HEK293T (cell line): Measurements from ENCODE around the gene DOK7.

Experiments used
- CTCF ChIA-PET: fragments of 350-600 bp; formaldehyde crosslinking; extraction: SDS; loops from one replicate; lab custom pipeline; 2021; ENCODE audit warnings: antibody characterized with exemption, inconsistent platforms; lab: Yijun Ruan, JAX
- POLR2A ChIA-PET: fragments of 350-600 bp; formaldehyde crosslinking; extraction: SDS; loops from one replicate; lab custom pipeline; 2020; ENCODE audit warnings: antibody characterized with exemption, inconsistent platforms; lab: Yijun Ruan, JAX
- DNase-seq: peaks from one replicate; pipeline ENCODE4 v3.0.0; 2012; ENCODE audit warnings: mixed read lengths; ENCODE audit errors: extremely low spot score
- ARNT ChIP-seq: fragments of 450-650 bp; IDR thresholded peaks from 2 replicates; pipeline ENCODE4 v1.6.1; 2017; ENCODE audit warnings: mild to moderate bottlenecking
- BHLHE40 ChIP-seq: fragments of 450-650 bp; IDR thresholded peaks from 2 replicates; pipeline ENCODE4 v1.6.1; 2016; ENCODE audit warnings: mild to moderate bottlenecking, moderate library complexity, borderline replicate concordance
- CTBP1 ChIP-seq: fragments of 450-650 bp; IDR thresholded peaks from 2 replicates; pipeline ENCODE4 v1.6.1; 2016; ENCODE audit warnings: borderline replicate concordance
- ELF4 ChIP-seq: fragments of 450-650 bp; IDR thresholded peaks from 2 replicates; pipeline ENCODE4 v1.6.1; 2017; ENCODE audit warnings: antibody characterized with exemption
- FOXA1 ChIP-seq: fragments of 450-650 bp; IDR thresholded peaks from 2 replicates; pipeline ENCODE4 v1.6.1; 2016; ENCODE audit warnings: mild to moderate bottlenecking
- FOXK2 ChIP-seq: fragments of 450-650 bp; IDR thresholded peaks from 2 replicates; pipeline ENCODE4 v1.6.1; 2016; ENCODE audit warnings: mild to moderate bottlenecking
- FOXM1 ChIP-seq: fragments of 450-650 bp; IDR thresholded peaks from 2 replicates; pipeline ENCODE4 v1.6.1; 2017; ENCODE audit warnings: mild to moderate bottlenecking, borderline replicate concordance
- HDGF ChIP-seq: fragments of 450-650 bp; IDR thresholded peaks from 2 replicates; pipeline ENCODE4 v1.6.1; 2017; ENCODE audit warnings: antibody characterized with exemption, borderline replicate concordance
- L3MBTL2 ChIP-seq: fragments of 450-650 bp; conservative IDR thresholded peaks from 2 replicates; pipeline ENCODE4 v1.6.1; 2016; ENCODE audit warnings: mild to moderate bottlenecking
- LEF1 ChIP-seq: fragments of 450-650 bp; IDR thresholded peaks from 2 replicates; pipeline ENCODE4 v1.6.1; 2017; ENCODE audit warnings: mild to moderate bottlenecking, borderline replicate concordance
- NFRKB ChIP-seq: fragments of 450-650 bp; IDR thresholded peaks from 2 replicates; pipeline ENCODE4 v1.6.1; 2016; ENCODE audit warnings: mild to moderate bottlenecking, moderate library complexity
- SP1 ChIP-seq: fragments of 450-650 bp; IDR thresholded peaks from 2 replicates; pipeline ENCODE4 v1.6.1; 2017
- SUZ12 ChIP-seq: fragments of 450-650 bp; IDR thresholded peaks from 2 replicates; pipeline ENCODE4 v1.6.1; 2016; ENCODE audit warnings: mild to moderate bottlenecking
- TARDBP ChIP-seq: fragments of 450-650 bp; IDR thresholded peaks from 2 replicates; pipeline ENCODE4 v1.6.1; 2016
- ZNF384 ChIP-seq: fragments of 450-650 bp; IDR thresholded peaks from 2 replicates; pipeline ENCODE4 v1.6.1; 2016
- TF ChIP-seq, protein P1 (sequence below): fragments of 450-650 bp; IDR thresholded peaks from 2 replicates; pipeline ENCODE4 v1.6.1; 2016

DOK7 gene

GRCh38 chr4:3497523-3498389 lies 34.6 kb downstream of the DOK7 start:
- CTCF ChIA-PET = no interaction called here
- POLR2A ChIA-PET = no interaction called here
- no peak for DNase-seq
- no peak for TF ChIP-seq LEF1
- no peak for TF ChIP-seq FOXK2
- no peak for TF ChIP-seq SP1
- no peak for TF ChIP-seq ARNT
- no peak for TF ChIP-seq ZNF384
- TF ChIP-seq SUZ12 = no peak
- TF ChIP-seq BHLHE40 = no peak
- no peak for TF ChIP-seq TARDBP
- TF ChIP-seq, protein P1, sequence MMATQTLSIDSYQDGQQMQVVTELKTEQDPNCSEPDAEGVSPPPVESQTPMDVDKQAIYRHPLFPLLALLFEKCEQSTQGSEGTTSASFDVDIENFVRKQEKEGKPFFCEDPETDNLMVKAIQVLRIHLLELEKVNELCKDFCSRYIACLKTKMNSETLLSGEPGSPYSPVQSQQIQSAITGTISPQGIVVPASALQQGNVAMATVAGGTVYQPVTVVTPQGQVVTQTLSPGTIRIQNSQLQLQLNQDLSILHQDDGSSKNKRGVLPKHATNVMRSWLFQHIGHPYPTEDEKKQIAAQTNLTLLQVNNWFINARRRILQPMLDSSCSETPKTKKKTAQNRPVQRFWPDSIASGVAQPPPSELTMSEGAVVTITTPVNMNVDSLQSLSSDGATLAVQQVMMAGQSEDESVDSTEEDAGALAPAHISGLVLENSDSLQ = no peak
- no peak for TF ChIP-seq FOXA1
- TF ChIP-seq NFRKB = no peak
- no peak for TF ChIP-seq FOXM1
- no peak for TF ChIP-seq ELF4
- TF ChIP-seq CTBP1 = no peak
- no peak for TF ChIP-seq L3MBTL2
- no peak for TF ChIP-seq HDGF

DNA sequence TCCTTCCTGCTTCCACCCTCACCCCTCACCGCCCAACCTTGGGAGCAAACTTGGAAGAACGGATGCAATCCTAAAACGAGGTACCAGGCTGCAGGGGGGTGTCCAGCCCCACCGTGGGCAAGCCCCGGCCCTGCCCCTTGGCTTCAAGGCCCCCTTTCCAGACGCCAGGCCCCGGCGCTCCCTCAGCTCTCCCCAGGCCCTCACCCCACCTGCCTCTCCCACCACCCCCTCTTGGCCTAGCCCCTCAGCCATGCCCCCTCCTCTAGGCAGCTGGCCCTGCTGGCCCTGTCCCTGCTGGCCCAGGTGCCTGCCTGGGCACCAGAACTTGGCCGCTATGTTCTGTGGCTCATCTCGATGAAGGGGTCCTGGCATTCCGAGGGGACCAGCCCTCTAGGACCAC lies 35.3 kb downstream of the DOK7 start:
- POLR2A ChIA-PET = no interaction called here
- TF ChIP-seq HDGF (no peak), NFRKB (no peak), FOXA1 (no peak), CTBP1 (no peak), BHLHE40 (no peak), ARNT (no peak), L3MBTL2 (no peak), SP1 (no peak), ZNF384 (no peak)
- no peak for DNase-seq
- CTCF ChIA-PET = no interaction called here

DNA sequence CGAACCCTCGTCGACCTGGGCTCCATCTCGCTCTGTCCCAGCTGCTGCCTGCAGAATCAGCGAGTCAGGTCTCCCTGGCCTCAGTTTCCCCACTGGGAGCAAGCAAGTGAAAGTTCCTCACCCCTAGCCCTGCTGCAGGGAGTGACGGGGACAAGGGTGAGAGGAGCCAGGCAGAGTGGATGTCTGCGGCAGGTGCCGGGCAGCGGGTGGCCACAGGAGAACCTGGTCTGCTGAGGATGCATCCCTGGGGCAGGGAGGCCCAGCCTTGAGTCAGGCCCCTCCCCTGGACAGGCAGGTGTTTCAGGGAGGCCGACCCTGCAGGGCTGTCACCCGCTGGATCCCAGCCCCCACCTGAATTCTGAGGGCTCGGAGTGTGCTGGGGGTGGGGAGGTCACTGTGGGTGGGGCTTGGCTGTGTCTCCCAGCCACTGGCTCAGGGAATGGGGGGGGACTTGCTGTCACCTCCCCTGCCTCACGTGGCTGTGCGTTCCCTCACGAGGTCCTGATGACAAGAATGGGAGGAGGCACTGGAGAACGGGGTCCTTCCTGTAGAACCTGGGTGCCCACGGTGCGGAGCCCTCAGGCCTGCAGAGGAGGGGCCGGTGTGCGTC lies 35.9 kb downstream of the DOK7 start:
- no peak for TF ChIP-seq BHLHE40
- no peak for TF ChIP-seq SUZ12
- no peak for TF ChIP-seq L3MBTL2
- TF ChIP-seq ZNF384 = no peak
- no peak for TF ChIP-seq CTBP1
- TF ChIP-seq ELF4 = no peak
- TF ChIP-seq, protein P1 = no peak
- no peak for TF ChIP-seq SP1
- no peak for TF ChIP-seq ARNT
- no peak for TF ChIP-seq TARDBP
- no peak for TF ChIP-seq FOXA1
- TF ChIP-seq LEF1 = no peak
- no peak for TF ChIP-seq NFRKB
- TF ChIP-seq HDGF = no peak
- TF ChIP-seq FOXM1 = no peak
- TF ChIP-seq FOXK2 = no peak
- POLR2A ChIA-PET = no interaction called here
- CTCF ChIA-PET = no interaction called here
- DNase-seq = no peak

DNA sequence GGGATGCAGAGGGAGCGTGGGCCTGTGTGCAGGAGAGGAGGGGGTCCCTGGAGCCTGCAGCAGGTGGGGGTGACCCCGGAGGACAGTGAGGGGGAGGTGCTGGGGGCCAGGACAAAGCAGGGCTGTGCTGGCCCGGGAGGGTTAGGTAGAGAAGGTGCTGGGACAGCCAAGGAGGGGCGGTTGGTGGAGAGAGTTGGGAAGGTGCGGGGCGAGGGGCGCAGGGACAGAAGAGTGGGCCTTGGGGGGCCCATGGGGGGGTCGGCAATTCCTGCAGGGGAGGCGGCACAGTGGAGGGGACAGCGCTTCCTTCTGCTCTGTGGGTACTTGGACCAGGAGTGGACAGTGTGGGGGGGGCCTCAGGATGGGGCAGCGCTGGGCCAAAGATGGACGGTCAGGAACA lies 36.6 kb downstream of the DOK7 start:
- ChIA-PET CTCF (no interaction called here), POLR2A (no interaction called here)
- TF ChIP-seq, protein P1 = no peak
- TF ChIP-seq NFRKB (no peak), HDGF (no peak), FOXM1 (no peak)
- no peak for DNase-seq

DNA sequence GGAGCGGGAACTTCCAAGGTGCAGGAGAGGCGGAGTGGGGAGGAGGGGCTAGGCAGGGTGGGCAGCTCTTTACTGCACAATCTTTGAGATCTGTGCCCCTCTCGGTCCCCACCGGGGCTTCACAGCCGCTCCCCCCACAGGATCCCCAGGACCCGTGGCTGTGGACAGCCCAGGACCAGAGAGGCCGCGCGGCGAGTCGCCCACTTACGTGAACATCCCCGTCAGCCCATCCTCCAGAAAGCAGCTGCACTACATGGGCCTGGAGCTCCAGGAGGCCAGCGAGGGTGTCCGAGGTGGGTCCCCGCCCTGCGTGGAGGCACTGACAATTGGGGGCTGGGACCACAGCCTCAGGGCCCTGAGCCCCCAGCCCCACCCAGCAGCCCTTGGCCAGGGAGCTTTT lies 37.0 kb downstream of the DOK7 start:
- DNase-seq = no peak
- ChIA-PET POLR2A (no interaction called here), CTCF (no interaction called here)
- TF ChIP-seq FOXA1 (no peak), TARDBP (no peak), SP1 (no peak), BHLHE40 (no peak), LEF1 (no peak), FOXK2 (no peak), NFRKB (no peak), ELF4 (no peak), ZNF384 (no peak), L3MBTL2 (no peak), ARNT (no peak), FOXM1 (no peak), SUZ12 (no peak)

DNA sequence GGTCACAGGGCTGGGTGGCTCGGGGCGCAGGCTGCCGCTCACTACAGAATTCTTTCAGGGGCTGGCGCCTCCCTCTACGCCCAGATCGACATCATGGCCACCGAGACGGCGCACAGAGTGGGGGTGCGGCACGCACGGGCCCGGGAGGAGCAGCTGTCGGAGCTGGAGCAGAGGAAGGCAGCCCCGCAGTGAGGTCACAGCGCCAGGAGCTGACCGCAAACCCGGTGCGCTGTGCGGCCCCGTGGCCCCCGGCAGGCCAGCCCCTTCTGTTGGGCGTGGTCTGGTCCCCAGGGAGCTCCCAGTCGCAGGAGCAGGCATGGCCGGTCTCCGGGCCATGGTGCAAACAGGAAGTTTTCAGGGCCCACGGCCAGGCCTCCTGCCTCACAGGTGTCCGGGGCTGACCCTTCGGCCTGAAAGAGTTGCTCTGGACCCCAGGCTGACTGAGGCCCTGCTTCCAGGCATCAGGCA lies 37.6 kb downstream of the DOK7 start:
- POLR2A ChIA-PET = no interaction called here
- CTCF ChIA-PET = no interaction called here
- TF ChIP-seq HDGF (no peak), FOXK2 (no peak), NFRKB (no peak), ELF4 (no peak), TARDBP (no peak), SP1 (no peak)
- DNase-seq = no peak
